H1 (cell line): ENCODE results near the gene CFAP298. TPM values are rescaled to one million over a fixed set of nuclear protein-coding genes. Genes with fewer than 3 reads are reported as not detected.

Source experiments
- CTCF ChIA-PET: fragments of 300-600 bp; sonication (Branson Sonifier 250); formaldehyde crosslinking; loops from one replicate; lab custom pipeline; 2021; ENCODE audit not compliant: partially characterized antibody; lab: Charles Lee
- POLR2A ChIA-PET: fragments of 300-600 bp; sonication (Branson Sonifier 250); formaldehyde crosslinking; loops from one replicate; lab custom pipeline; 2021; ENCODE audit warnings: inconsistent platforms; ENCODE audit not compliant: partially characterized antibody; lab: Charles Lee
- DNase-seq, 2 experiments: peaks; one replicate each; pipeline versions ENCODE4 v3.0.0 to v3.0.0-alpha.2; 2010 to 2022; ENCODE audit warnings: low spot score in 2 of 2, low read depth in 1 of 2, mixed read lengths in 1 of 2
- FAIRE-seq: peaks from 2 replicates; lab custom pipeline; 2011; peaks lifted over from hg19 to GRCh38; lab: Jason Lieb, UNC
- H2AFZ ChIP-seq: 2 replicates; pipeline ENCODE4 v1.8.1; 2012; ENCODE audit warnings: low read length, inconsistent platforms
- H2AK5ac ChIP-seq: 2 replicates; pipeline ENCODE4 v1.6.1; 2013; ENCODE audit warnings: low read depth, low read length
- H2BK120ac ChIP-seq: replicated peaks from 2 replicates; pipeline ENCODE3; 2013; ENCODE audit warnings: low read depth, low read length, inconsistent platforms
- H2BK12ac ChIP-seq: 2 replicates; pipeline ENCODE4 v1.6.1; 2013; ENCODE audit warnings: low read depth, low read length
- H2BK15ac ChIP-seq: 2 replicates; pipeline ENCODE4 v1.6.1; 2013; ENCODE audit warnings: low read length
- H2BK20ac ChIP-seq: 2 replicates; pipeline ENCODE4 v1.6.1; 2013; ENCODE audit warnings: low read length
- H2BK5ac ChIP-seq: 2 replicates; pipeline ENCODE4 v1.6.1; 2013; ENCODE audit warnings: low read depth, low read length
- H3K14ac ChIP-seq: 2 replicates; pipeline ENCODE4 v1.6.1; 2013; ENCODE audit warnings: inconsistent platforms; ENCODE audit not compliant: insufficient read length
- H3K18ac ChIP-seq: 2 replicates; pipeline ENCODE4 v1.6.1; 2013; ENCODE audit warnings: low read length; ENCODE audit errors: extremely low read depth
- H3K23ac ChIP-seq: 2 replicates; pipeline ENCODE4 v1.6.1; 2013; ENCODE audit warnings: inconsistent platforms; ENCODE audit not compliant: insufficient read length
- H3K23me2 ChIP-seq: 2 replicates; pipeline ENCODE4 v1.6.1; 2013; ENCODE audit warnings: low read depth, low read length
- H3K27ac ChIP-seq: 2 replicates; pipeline ENCODE4 v1.6.1; 2011; ENCODE audit warnings: low read depth, low read length, inconsistent platforms
- H3K27me3 ChIP-seq, 4 experiments: replicated peaks in 1 of 4; 1 replicate in 1 of 4; 2 replicates in 3 of 4; pipeline versions ENCODE4 v1.6.1 to v1.8.1; 2011 to 2013; ENCODE audit warnings: low read length in 3 of 4, mild to moderate bottlenecking in 3 of 4, inconsistent platforms in 2 of 4, mixed read lengths in 2 of 4, moderate library complexity in 1 of 4; ENCODE audit not compliant: control insufficient read depth in 3 of 4, insufficient read depth in 3 of 4; ENCODE audit errors: extremely low read depth in 1 of 4
- H3K36me3 ChIP-seq, 4 experiments: 2 replicates each; pipeline versions ENCODE4 v1.6.1 to v1.8.1; 2011 to 2013; ENCODE audit warnings: mild to moderate bottlenecking in 4 of 4, low read length in 3 of 4, moderate library complexity in 2 of 4, control low read depth in 1 of 4, inconsistent platforms in 1 of 4; ENCODE audit not compliant: insufficient read depth in 4 of 4, control insufficient read depth in 2 of 4
- H3K4ac ChIP-seq: replicated peaks from 2 replicates; pipeline ENCODE3; 2013; ENCODE audit warnings: low read length, low read depth, mixed read lengths, inconsistent platforms; ENCODE audit not compliant: insufficient read length
- H3K4me1 ChIP-seq, 4 experiments: replicated peaks in 1 of 4; 1 replicate in 1 of 4; 2 replicates in 3 of 4; pipeline versions ENCODE4 v1.6.1 to v1.8.1; 2011 to 2013; ENCODE audit warnings: low read length in 3 of 4, inconsistent platforms in 2 of 4, mixed read lengths in 1 of 4; ENCODE audit not compliant: insufficient read depth in 4 of 4, control insufficient read depth in 3 of 4
- H3K4me2 ChIP-seq, 2 experiments: 2 replicates each; pipeline versions ENCODE4 v1.6.1 to v1.8.1; 2011 to 2013; ENCODE audit warnings: low read depth in 2 of 2, low read length in 2 of 2, control low read depth in 1 of 2, inconsistent platforms in 1 of 2, mild to moderate bottlenecking in 1 of 2; ENCODE audit not compliant: insufficient read depth in 1 of 2
- H3K4me3 ChIP-seq, 4 experiments: fragments of 200-600, 300-600 bp in 1 of 4; sonication (generic), shearing (Covaris generic), sonication (Bioruptor Twin) in 1 of 4; 2 replicates each; pipeline versions ENCODE4 v1.5.1 to v1.8.1; 2011 to 2016; ENCODE audit warnings: low read length in 4 of 4, low read depth in 3 of 4, control low read depth in 2 of 4, inconsistent platforms in 2 of 4, mild to moderate bottlenecking in 2 of 4, mixed read lengths in 1 of 4, moderate library complexity in 1 of 4; ENCODE audit not compliant: insufficient read depth in 2 of 4; ENCODE audit errors: extremely low read depth in 1 of 4
- H3K56ac ChIP-seq: replicated peaks from 2 replicates; pipeline ENCODE3; 2013; ENCODE audit warnings: low read depth, mild to moderate bottlenecking, mixed read lengths, low read length, inconsistent platforms; ENCODE audit not compliant: insufficient read length
- H3K79me1 ChIP-seq: 2 replicates; pipeline ENCODE4 v1.6.1; 2013; ENCODE audit warnings: low read depth, low read length, control low read depth
- H3K79me2 ChIP-seq, 2 experiments: 2 replicates each; pipeline versions ENCODE4 v1.6.1 to v1.8.1; 2012 to 2013; ENCODE audit warnings: low read length in 2 of 2, mild to moderate bottlenecking in 2 of 2, inconsistent platforms in 1 of 2; ENCODE audit not compliant: insufficient read depth in 2 of 2, control insufficient read depth in 1 of 2
- H3K9ac ChIP-seq, 4 experiments: replicated peaks in 1 of 4; 1 replicate in 1 of 4; 2 replicates in 3 of 4; pipeline versions ENCODE4 v1.6.1 to v1.8.1; 2011 to 2013; ENCODE audit warnings: low read depth in 3 of 4, low read length in 3 of 4, control low read depth in 2 of 4, mild to moderate bottlenecking in 2 of 4, moderate library complexity in 2 of 4, inconsistent platforms in 1 of 4; ENCODE audit errors: extremely low read depth in 1 of 4
- H3K9me3 ChIP-seq, 2 experiments: 2 replicates each; pipeline versions ENCODE4 v1.6.1 to v1.8.1; 2012 to 2013; ENCODE audit warnings: mild to moderate bottlenecking in 2 of 2, moderate library complexity in 2 of 2, control low read depth in 1 of 2, inconsistent platforms in 1 of 2, low read depth in 1 of 2, low read length in 1 of 2, mixed read lengths in 1 of 2; ENCODE audit not compliant: insufficient read depth in 2 of 2
- H4K20me1 ChIP-seq, 2 experiments: replicated peaks in 1 of 2; 2 replicates each; pipeline versions ENCODE3 to v1.8.1; 2011 to 2013; ENCODE audit warnings: inconsistent platforms in 2 of 2, low read length in 2 of 2, mild to moderate bottlenecking in 1 of 2; ENCODE audit not compliant: insufficient read depth in 2 of 2, control insufficient read depth in 1 of 2
- H4K5ac ChIP-seq: 2 replicates; pipeline ENCODE4 v1.6.1; 2013; ENCODE audit warnings: low read length, low read depth, mixed read lengths, inconsistent platforms; ENCODE audit not compliant: insufficient read length
- H4K8ac ChIP-seq: 2 replicates; pipeline ENCODE4 v1.8.0; 2013; ENCODE audit warnings: mild to moderate bottlenecking, moderate library complexity, low read length, inconsistent platforms; ENCODE audit not compliant: insufficient read depth; ENCODE audit errors: extremely low read depth
- H4K91ac ChIP-seq: replicated peaks from 2 replicates; pipeline ENCODE3; 2013; ENCODE audit warnings: low read length, mixed read lengths, inconsistent platforms; ENCODE audit not compliant: insufficient read length
- WGBS, 2 experiments: shearing (Covaris generic) in 1 of 2; methylation state at CpG; one replicate each; pipeline versions ENCODE4 v1.1.6 to v1.1.7; 2013 to 2015; ENCODE audit warnings: low lambda C conversion rate in 2 of 2, mixed read lengths in 2 of 2, inconsistent platforms in 1 of 2, low coverage in 1 of 2, missing lambda C conversion rate in 1 of 2; ENCODE audit not compliant: insufficient replicate concordance in 2 of 2, insufficient coverage in 1 of 2, insufficient read length in 1 of 2; ENCODE audit errors: extremely low coverage in 1 of 2, missing lambda C conversion rate in 1 of 2; 5-methylcytosine and 5-hydroxymethylcytosine counted together
- polyA plus RNA-seq, 7 experiments: library from polyadenylated mRNA; depleted of rRNA in 3 of 7; stranded (reverse) in 5 of 7; unstranded in 2 of 7; fragments of >200 nt in 5 of 7; fragments of 200-250 nt in 2 of 7; gene quantifications; 1 replicate in 5 of 7; 2 replicates in 1 of 7; 4 replicates in 1 of 7; pipeline versions ENCODE4 v1.2.1 to v1.2.3, GENCODE V29; 2011 to 2013; ENCODE audit warnings: missing spikeins in 2 of 7, mixed read lengths in 2 of 7
- total RNA-seq: library from RNA; stranded (reverse); fragmentation: NEBNext Ultra II Directional; extraction: Animal tissue kit (Norgen Biotek cat#: 25700); gene quantifications from 2 replicates; pipeline ENCODE4 v1.2.1, GENCODE V29; 2021

Gene CFAP298
- total and polyA plus RNA-seq, 2 of the 8 experiments (the other 6 are each of a cell fraction or from before 2014, with no cell fraction given), result 43.0 to 68.1 TPM

DNA sequence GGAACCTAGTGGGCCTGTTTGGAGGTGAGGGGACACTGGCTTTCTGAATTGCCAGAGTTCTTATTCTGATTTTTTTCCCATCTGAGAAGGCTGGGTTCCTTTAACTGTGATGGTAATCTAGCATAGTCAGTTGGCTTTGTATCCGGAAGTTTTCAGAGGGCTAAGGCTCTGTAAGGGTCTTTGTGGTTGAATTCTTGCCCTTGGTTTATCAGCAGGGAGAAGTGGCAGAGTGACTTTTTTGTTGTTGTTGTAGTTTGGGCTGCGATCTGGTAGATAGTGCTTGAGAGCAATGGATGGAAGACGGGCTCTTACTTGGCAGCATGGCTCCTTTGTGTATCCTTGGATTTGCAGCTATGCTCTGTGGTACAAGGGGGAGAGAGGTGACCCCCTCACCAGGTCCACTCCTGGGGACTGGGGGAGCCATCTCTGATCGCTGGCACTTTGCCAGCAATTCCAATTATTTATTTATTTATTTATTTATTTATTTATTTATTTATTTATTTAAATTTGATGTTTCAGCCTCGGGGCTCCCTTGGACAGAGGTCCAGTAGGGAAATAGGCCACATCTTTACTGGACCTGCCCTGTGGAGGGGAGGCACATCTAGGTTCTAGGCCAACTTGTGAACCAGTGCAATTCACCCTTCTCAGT, 45.3 kb downstream of the CFAP298 start:
- no peak overlapping the region for H3K4me2 ChIP-seq
- no peak overlapping the region; the same call in 1 of the 2 replicates for H3K18ac ChIP-seq
- H3K4me1 ChIP-seq, result peaks cover 1 to 14% (median 3%) of the 10 kb centered on the region in 4 experiments; a peak in 5 of 7 replicates
- ChIA-PET CTCF (interaction anchor here (0.7 to 3.5 kb wide), 4 partner anchors 11 to 152 kb away, joined by 3 to 15 read pairs (median 4); no protein-coding TSS in a partner anchor), POLR2A (no interaction called here)
- WGBS, 2 experiments, result 93% methylated on average over 5 of the region's 5 CpGs; no CpG with 5 or more reads in 1 of the 2 experiments
- H3K27me3 ChIP-seq, result peaks cover 0 to 2% (median 0%) of the 10 kb centered on the region in 4 experiments; a peak in 1 of 7 replicates
- H3K23me2 ChIP-seq, result peaks cover 7% of the 10 kb centered on the region; the same call in 1 of the 2 replicates
- no peak overlapping the region for H3K23ac ChIP-seq
- H4K20me1 ChIP-seq, result no peaks in the 10 kb centered on the region
- H3K4ac ChIP-seq, result no peak overlapping the region
- no peak overlapping the region for H2AFZ ChIP-seq
- no peak overlapping the region for H4K5ac ChIP-seq
- no peak overlapping the region for H2BK5ac ChIP-seq
- no peak overlapping the region for H4K8ac ChIP-seq
- H2AK5ac ChIP-seq, result peak overlapping the region; percentile 61; the same call in 1 of the 2 replicates
- H3K4me3 ChIP-seq, result no peak overlapping the region
- no peaks in the 10 kb centered on the region for H3K79me1 ChIP-seq
- no peak overlapping the region for H3K27ac ChIP-seq
- H3K79me2 ChIP-seq, result no peaks in the 10 kb centered on the region
- no peak overlapping the region for H2BK20ac ChIP-seq
- no peak overlapping the region for H2BK120ac ChIP-seq
- no peaks in the 10 kb centered on the region; a peak in 2 of 8 replicates for H3K36me3 ChIP-seq
- peaks cover 0 to 7% of the 10 kb centered on the region in 2 experiments; a peak in 2 of 4 replicates for H3K9me3 ChIP-seq
- FAIRE-seq (no peak), DNase-seq (no peak)
- H4K91ac ChIP-seq, result no peak overlapping the region
- H3K9ac ChIP-seq, result no peak overlapping the region
- H3K56ac ChIP-seq, result no peak overlapping the region
- H2BK15ac ChIP-seq, result 0 out of 2 replicates have a peak overlapping the region, but pooled peaks have one; percentile 61
- H3K14ac ChIP-seq, result no peak overlapping the region
- H2BK12ac ChIP-seq, result peak overlapping the region; percentile 68; the same call in 1 of the 2 replicates
